GM12878 (cell line): ENCODE data around the gene SMCP.

Source experiments
- FOS ChIP-seq: IDR thresholded peaks from 3 replicates; pipeline ENCODE4 v1.6.1; 2011; ENCODE audit warnings: borderline replicate concordance; ENCODE audit not compliant: insufficient read length; ENCODE audit errors: extremely low read depth
- MTA3 ChIP-seq: IDR thresholded peaks from 2 replicates; pipeline ENCODE4 v1.6.1; 2012; ENCODE audit warnings: low read length, inconsistent platforms, borderline replicate concordance
- POLR2AphosphoS5 ChIP-seq: IDR thresholded peaks from 2 replicates; pipeline ENCODE4 v1.6.1; 2011; ENCODE audit warnings: mild to moderate bottlenecking, low read length, inconsistent platforms
- RAD21 ChIP-seq: IDR thresholded peaks from 2 replicates; pipeline ENCODE4 v1.6.1; 2011; ENCODE audit warnings: mild to moderate bottlenecking, low read depth, low read length, moderate library complexity; ENCODE audit not compliant: insufficient read depth
- TF ChIP-seq, protein P1 (sequence below), 3 experiments: IDR thresholded peaks in 2 of 3; conservative IDR thresholded peaks in 1 of 3; 2 replicates each; pipeline ENCODE4 v1.5.1; 2011; ENCODE audit warnings: low read depth in 3 of 3, low read length in 3 of 3, mild to moderate bottlenecking in 3 of 3, control low read depth in 2 of 3, moderate library complexity in 2 of 3, inconsistent platforms in 1 of 3, mixed read lengths in 1 of 3; ENCODE audit not compliant: control insufficient read depth in 2 of 3, insufficient read depth in 1 of 3; ENCODE audit errors: extremely low read depth in 1 of 3

DNA sequence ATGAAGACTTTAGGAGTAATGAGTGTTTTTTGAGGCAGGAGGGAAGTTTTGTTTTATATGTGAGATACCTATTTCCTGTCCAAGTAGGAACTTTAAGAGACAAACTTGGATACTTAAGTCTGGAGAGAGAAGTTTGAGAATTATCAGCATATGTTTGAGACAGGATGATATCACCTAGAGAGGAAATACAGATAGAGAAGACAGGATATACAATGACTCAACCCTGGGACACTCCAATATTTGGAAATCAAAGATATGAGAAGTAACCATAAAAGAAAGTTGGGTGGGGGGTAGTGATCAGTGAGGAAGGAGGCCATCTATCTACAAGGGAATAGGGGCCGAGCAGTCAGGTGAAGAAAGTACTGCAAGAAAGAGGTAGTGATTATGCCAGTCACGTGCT lies 11.8 kb upstream of the SMCP start:
- TF ChIP-seq, protein P1, sequence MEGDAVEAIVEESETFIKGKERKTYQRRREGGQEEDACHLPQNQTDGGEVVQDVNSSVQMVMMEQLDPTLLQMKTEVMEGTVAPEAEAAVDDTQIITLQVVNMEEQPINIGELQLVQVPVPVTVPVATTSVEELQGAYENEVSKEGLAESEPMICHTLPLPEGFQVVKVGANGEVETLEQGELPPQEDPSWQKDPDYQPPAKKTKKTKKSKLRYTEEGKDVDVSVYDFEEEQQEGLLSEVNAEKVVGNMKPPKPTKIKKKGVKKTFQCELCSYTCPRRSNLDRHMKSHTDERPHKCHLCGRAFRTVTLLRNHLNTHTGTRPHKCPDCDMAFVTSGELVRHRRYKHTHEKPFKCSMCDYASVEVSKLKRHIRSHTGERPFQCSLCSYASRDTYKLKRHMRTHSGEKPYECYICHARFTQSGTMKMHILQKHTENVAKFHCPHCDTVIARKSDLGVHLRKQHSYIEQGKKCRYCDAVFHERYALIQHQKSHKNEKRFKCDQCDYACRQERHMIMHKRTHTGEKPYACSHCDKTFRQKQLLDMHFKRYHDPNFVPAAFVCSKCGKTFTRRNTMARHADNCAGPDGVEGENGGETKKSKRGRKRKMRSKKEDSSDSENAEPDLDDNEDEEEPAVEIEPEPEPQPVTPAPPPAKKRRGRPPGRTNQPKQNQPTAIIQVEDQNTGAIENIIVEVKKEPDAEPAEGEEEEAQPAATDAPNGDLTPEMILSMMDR (IDR thresholded peaks at IDR 0.05 in 2 of 3, conservative IDR thresholded peaks at IDR 0.05 in 1 of 3; ENCODE audit: control insufficient read depth in 2 of 3, extremely low read depth in 1 of 3, insufficient read depth in 1 of 3, low read depth in 3 of 3, low read length in 3 of 3): no peak
- TF ChIP-seq RAD21 (no peak), FOS (no peak), POLR2AphosphoS5 (no peak), MTA3 (no peak)
